ENCODE results near the gene SPAG4.

GRCh38 chr20:35643045-35643444 is 27.4 kb downstream of the SPAG4 start:
- TF ChIP-seq CTCF (IDR thresholded peaks at IDR 0.05) (no peak), POLR2AphosphoS5 (IDR thresholded peaks at IDR 0.05) (no peak)
